NB4 (cell line): Measurements from ENCODE around the gene SERPINE2.

Experiments
- TF ChIP-seq, protein P1 (sequence below): IDR thresholded peaks from one replicate; pipeline ENCODE4 v1.5.1; 2012; ENCODE audit warnings: low read depth, low read length
- TF ChIP-seq, protein P2 (sequence below): IDR thresholded peaks from 2 replicates; pipeline ENCODE4 v1.6.1; 2011; ENCODE audit warnings: low read depth, low read length

DNA sequence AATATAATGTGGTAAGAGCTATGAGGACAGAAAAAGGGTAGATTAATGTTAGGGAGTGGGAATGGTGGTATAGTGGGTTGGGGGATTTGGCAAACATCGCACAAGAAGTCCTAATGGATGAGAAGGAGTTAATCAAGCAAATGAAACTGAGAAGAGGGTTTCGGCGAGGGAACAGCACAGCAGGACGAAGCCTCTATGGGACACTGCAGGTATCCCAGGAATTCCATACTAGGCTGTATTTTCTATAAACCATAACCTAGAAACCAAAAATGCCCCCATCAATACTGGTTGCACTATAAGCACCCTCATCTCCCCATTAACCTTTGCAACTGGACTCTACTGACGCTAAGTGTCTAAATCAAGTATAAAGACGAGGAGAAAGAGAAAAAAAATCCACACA is 104.2 kb downstream of the SERPINE2 start:
- TF ChIP-seq, protein P1, sequence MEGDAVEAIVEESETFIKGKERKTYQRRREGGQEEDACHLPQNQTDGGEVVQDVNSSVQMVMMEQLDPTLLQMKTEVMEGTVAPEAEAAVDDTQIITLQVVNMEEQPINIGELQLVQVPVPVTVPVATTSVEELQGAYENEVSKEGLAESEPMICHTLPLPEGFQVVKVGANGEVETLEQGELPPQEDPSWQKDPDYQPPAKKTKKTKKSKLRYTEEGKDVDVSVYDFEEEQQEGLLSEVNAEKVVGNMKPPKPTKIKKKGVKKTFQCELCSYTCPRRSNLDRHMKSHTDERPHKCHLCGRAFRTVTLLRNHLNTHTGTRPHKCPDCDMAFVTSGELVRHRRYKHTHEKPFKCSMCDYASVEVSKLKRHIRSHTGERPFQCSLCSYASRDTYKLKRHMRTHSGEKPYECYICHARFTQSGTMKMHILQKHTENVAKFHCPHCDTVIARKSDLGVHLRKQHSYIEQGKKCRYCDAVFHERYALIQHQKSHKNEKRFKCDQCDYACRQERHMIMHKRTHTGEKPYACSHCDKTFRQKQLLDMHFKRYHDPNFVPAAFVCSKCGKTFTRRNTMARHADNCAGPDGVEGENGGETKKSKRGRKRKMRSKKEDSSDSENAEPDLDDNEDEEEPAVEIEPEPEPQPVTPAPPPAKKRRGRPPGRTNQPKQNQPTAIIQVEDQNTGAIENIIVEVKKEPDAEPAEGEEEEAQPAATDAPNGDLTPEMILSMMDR: no peak
- TF ChIP-seq, protein P2, sequence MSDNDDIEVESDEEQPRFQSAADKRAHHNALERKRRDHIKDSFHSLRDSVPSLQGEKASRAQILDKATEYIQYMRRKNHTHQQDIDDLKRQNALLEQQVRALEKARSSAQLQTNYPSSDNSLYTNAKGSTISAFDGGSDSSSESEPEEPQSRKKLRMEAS: no peak
